Keratinocyte (primary cell): ENCODE results near the gene ENKD1. TPM values are rescaled to one million over a fixed set of nuclear protein-coding genes. Genes with fewer than 3 reads are reported as not detected.

Source experiments
- DNase-seq: peaks from one replicate; pipeline ENCODE4 v3.0.0-alpha.2; 2011; ENCODE audit warnings: low read depth, missing footprints, low spot score
- FAIRE-seq: peaks from 2 replicates; lab custom pipeline; 2011; peaks lifted over from hg19 to GRCh38; lab: Jason Lieb, UNC
- H2AFZ ChIP-seq: 2 replicates; pipeline ENCODE4 v1.6.0; 2012; ENCODE audit warnings: low read length, control low read depth, inconsistent platforms; ENCODE audit not compliant: control insufficient read depth
- H3K27ac ChIP-seq: 2 replicates; pipeline ENCODE4 v1.5.1; 2011; ENCODE audit warnings: low read length; ENCODE audit not compliant: control insufficient read depth, insufficient read depth
- H3K27me3 ChIP-seq: 3 replicates; pipeline ENCODE4 v1.6.0; 2011; ENCODE audit warnings: low read length; ENCODE audit not compliant: control insufficient read depth, insufficient read depth; ENCODE audit errors: extremely low read depth
- H3K36me3 ChIP-seq, 2 experiments: 2 replicates in 1 of 2; 3 replicates in 1 of 2; pipeline ENCODE4 v1.5.1; 2011; ENCODE audit warnings: low read length in 2 of 2, mild to moderate bottlenecking in 1 of 2; ENCODE audit not compliant: control insufficient read depth in 2 of 2, insufficient read depth in 2 of 2; ENCODE audit errors: extremely low read depth in 1 of 2
- H3K4me1 ChIP-seq: 3 replicates; pipeline ENCODE4 v1.5.1; 2011; ENCODE audit warnings: low read length; ENCODE audit not compliant: control insufficient read depth, insufficient read depth; ENCODE audit errors: extremely low read depth
- H3K4me2 ChIP-seq: 3 replicates; pipeline ENCODE4 v1.6.0; 2011; ENCODE audit warnings: low read depth, low read length; ENCODE audit not compliant: control insufficient read depth, insufficient read depth; ENCODE audit errors: extremely low read depth
- H3K4me3 ChIP-seq, 3 experiments: fragments of 200-600 bp in 1 of 3; sonication (generic) in 1 of 3; 2 replicates in 2 of 3; 3 replicates in 1 of 3; pipeline ENCODE4 v1.5.1; 2011 to 2016; ENCODE audit warnings: low read length in 3 of 3, mild to moderate bottlenecking in 3 of 3, control low read depth in 2 of 3, inconsistent platforms in 1 of 3, low read depth in 1 of 3, mixed read lengths in 1 of 3, mixed run types in 1 of 3, moderate library complexity in 1 of 3; ENCODE audit not compliant: control insufficient read depth in 2 of 3, insufficient read depth in 2 of 3; ENCODE audit errors: extremely low read depth in 1 of 3
- H3K79me2 ChIP-seq: 2 replicates; pipeline ENCODE4 v1.6.0; 2012; ENCODE audit warnings: low read length; ENCODE audit not compliant: control insufficient read depth, insufficient read depth
- H3K9ac ChIP-seq: 3 replicates; pipeline ENCODE4 v1.6.0; 2011; ENCODE audit warnings: low read length; ENCODE audit not compliant: control insufficient read depth, insufficient read depth; ENCODE audit errors: extremely low read depth
- H3K9me1 ChIP-seq: 3 replicates; pipeline ENCODE4 v1.6.0; 2011; ENCODE audit warnings: low read length; ENCODE audit not compliant: control insufficient read depth, insufficient read depth; ENCODE audit errors: extremely low read depth
- H3K9me3 ChIP-seq: 2 replicates; pipeline ENCODE4 v1.5.1; 2012; ENCODE audit warnings: low read depth, low read length; ENCODE audit not compliant: control insufficient read depth
- H4K20me1 ChIP-seq: 3 replicates; pipeline ENCODE4 v1.6.0; 2011; ENCODE audit warnings: low read length; ENCODE audit not compliant: control insufficient read depth, insufficient read depth; ENCODE audit errors: extremely low read depth
- CTCF ChIP-seq, 3 experiments: IDR thresholded peaks in 1 of 3; conservative IDR thresholded peaks in 1 of 3; optimal IDR thresholded peaks in 1 of 3; 2 replicates in 2 of 3; 3 replicates in 1 of 3; pipeline versions ENCODE3 to v1.5.1; 2011; ENCODE audit warnings: low read length in 3 of 3, mild to moderate bottlenecking in 3 of 3, moderate library complexity in 2 of 3, control low read depth in 1 of 3, inconsistent platforms in 1 of 3; ENCODE audit not compliant: insufficient read depth in 2 of 3; ENCODE audit errors: extremely low read depth in 1 of 3
- EZH2 ChIP-seq: IDR thresholded peaks from one replicate; pipeline ENCODE4 v1.6.1; 2012; ENCODE audit warnings: inconsistent platforms, mild to moderate bottlenecking, low read length, moderate library complexity
- dilution Hi-C: fragments of 300-500 bp; cut with MboI; formaldehyde crosslinking; loops from one replicate; pipeline ENCODE4 v1.7.0; 2020; ENCODE audit warnings: low sequenced_read_pairs; ENCODE audit not compliant: extremely low pct_ligation_motif_present
- polyA plus RNA-seq, 5 experiments: library from polyadenylated mRNA; depleted of rRNA in 3 of 5; stranded (reverse) in 3 of 5; stranded (forward) in 1 of 5; unstranded in 1 of 5; fragments of >200 nt; gene quantifications; 1 replicate in 1 of 5; 2 replicates in 3 of 5; 3 replicates in 1 of 5; pipeline versions ENCODE4 v1.2.1 to v1.2.3, GENCODE V29; 2011 to 2012; ENCODE audit warnings: missing spikeins in 2 of 5, low read depth in 1 of 5, low replicate concordance in 1 of 5

Gene ENKD1
- polyA plus RNA-seq, 1 donor (not counting 4 experiments of a cell fraction or from before 2014, with no cell fraction given) = 4.4 TPM

DNA sequence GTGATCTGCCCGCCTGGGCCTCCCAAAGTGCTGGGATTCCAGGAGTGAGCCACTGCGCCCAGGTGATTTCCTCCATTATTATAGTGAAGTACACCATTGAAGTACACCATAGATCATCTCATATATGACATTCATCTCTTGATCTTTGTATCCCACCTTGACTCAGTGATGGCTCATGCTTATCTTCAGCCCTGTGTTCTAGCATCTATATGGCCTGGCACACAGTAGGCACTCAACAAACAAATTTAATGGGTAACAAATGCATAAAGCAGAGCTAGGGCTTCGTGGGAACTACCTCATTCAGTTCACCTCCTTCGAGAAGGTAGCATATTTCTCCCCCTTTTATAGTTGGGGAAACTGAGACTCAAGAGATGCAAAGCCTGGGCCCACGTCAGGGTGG, 952 bp downstream of the ENKD1 start:
- peak overlapping the region; percentile 46 to 79 (median 60) for H3K4me3 ChIP-seq
- no peaks in the 10 kb centered on the region for H3K9me3 ChIP-seq
- dilution Hi-C loops = no loop called here
- H4K20me1 ChIP-seq = no peaks in the 10 kb centered on the region
- no peaks in the 10 kb centered on the region for H3K9me1 ChIP-seq
- no peak overlapping the region for H2AFZ ChIP-seq
- H3K79me2 ChIP-seq = no peaks in the 10 kb centered on the region
- no peak for FAIRE-seq
- H3K9ac ChIP-seq = peak overlapping the region; percentile 45
- no peak overlapping the region for H3K27ac ChIP-seq
- TF ChIP-seq EZH2 (no peak), CTCF (optimal IDR thresholded peaks at IDR 0.05 in 1 of 3, IDR thresholded peaks at IDR 0.05 in 1 of 3, conservative IDR thresholded peaks at IDR 0.05 in 1 of 3; ENCODE audit: extremely low read depth in 1 of 3, insufficient read depth in 2 of 3, low read length in 3 of 3) (no peak)
- no peaks in the 10 kb centered on the region for H3K27me3 ChIP-seq
- peaks cover 1 to 5% of the 10 kb centered on the region in 2 experiments for H3K36me3 ChIP-seq
- peaks cover 14% of the 10 kb centered on the region for H3K4me1 ChIP-seq
- peak overlapping the region; percentile 85 for H3K4me2 ChIP-seq
- DNase-seq = no peak

- H3K9me3 ChIP-seq = no peaks in the 10 kb centered on the region
- H3K79me2 ChIP-seq = no peaks in the 10 kb centered on the region
- no peak overlapping the region for H3K9ac ChIP-seq
- no peak for FAIRE-seq
- dilution Hi-C loops = no loop called here
- H4K20me1 ChIP-seq = no peaks in the 10 kb centered on the region
- no peak overlapping the region for H2AFZ ChIP-seq
- H3K4me3 ChIP-seq = no peak overlapping the region
- no peak overlapping the region for H3K27ac ChIP-seq
- no peaks in the 10 kb centered on the region for H3K27me3 ChIP-seq
- H3K36me3 ChIP-seq = peaks cover 1 to 5% of the 10 kb centered on the region in 2 experiments
- DNase-seq = no peak
- H3K4me2 ChIP-seq = no peak overlapping the region
- no peak for TF ChIP-seq CTCF (optimal IDR thresholded peaks at IDR 0.05 in 1 of 3, IDR thresholded peaks at IDR 0.05 in 1 of 3, conservative IDR thresholded peaks at IDR 0.05 in 1 of 3; ENCODE audit: extremely low read depth in 1 of 3, insufficient read depth in 2 of 3, low read length in 3 of 3)
- no peak for TF ChIP-seq EZH2
- no peaks in the 10 kb centered on the region for H3K9me1 ChIP-seq
- peaks cover 14% of the 10 kb centered on the region for H3K4me1 ChIP-seq
Measured at GRCh38 chr16:67664871-67665270, 1.7 kb downstream of the ENKD1 start.
